Glutamatergic neuron (in vitro differentiated cells): Measurements from ENCODE around the gene E2F6. TPM values are rescaled to one million over a fixed set of nuclear protein-coding genes. Genes with fewer than 3 reads are reported as not detected.

ENCODE experiments used
- DNase-seq: peaks from one replicate; pipeline ENCODE4 v3.0.0; 2022
- H3K27ac Mint-ChIP-seq: one replicate; pipeline ENCODE4 v1.8.0; 2020; ENCODE audit warnings: mild to moderate bottlenecking, mixed read lengths, inconsistent platforms; ENCODE audit not compliant: unreplicated experiment
- H3K27me3 Mint-ChIP-seq: one replicate; pipeline ENCODE4 v1.8.0; 2020; ENCODE audit warnings: mild to moderate bottlenecking, moderate library complexity, mixed read lengths, inconsistent platforms; ENCODE audit not compliant: unreplicated experiment
- H3K36me3 Mint-ChIP-seq: one replicate; pipeline ENCODE4 v1.8.0; 2020; ENCODE audit warnings: mild to moderate bottlenecking, mixed read lengths, inconsistent platforms; ENCODE audit not compliant: unreplicated experiment
- H3K4me1 Mint-ChIP-seq: one replicate; pipeline ENCODE4 v1.8.0; 2020; ENCODE audit warnings: mild to moderate bottlenecking, low read depth, mixed read lengths, inconsistent platforms; ENCODE audit not compliant: unreplicated experiment
- H3K4me3 Mint-ChIP-seq: one replicate; pipeline ENCODE4 v1.8.0; 2020; ENCODE audit warnings: mild to moderate bottlenecking, mixed read lengths, inconsistent platforms; ENCODE audit not compliant: unreplicated experiment
- H3K9me3 Mint-ChIP-seq: one replicate; pipeline ENCODE4 v1.8.0; 2020; ENCODE audit warnings: mild to moderate bottlenecking, moderate library complexity, mixed read lengths, inconsistent platforms; ENCODE audit not compliant: unreplicated experiment
- total RNA-seq: library from RNA; stranded (reverse); fragmentation: NEBNext Ultra II Directional; extraction: Animal tissue kit (Norgen Biotek cat#: 25700); gene quantifications from one replicate; pipeline ENCODE4 v1.2.1, GENCODE V29; 2021; ENCODE audit not compliant: unreplicated experiment
- TF ChIP-seq, protein P1 (sequence below): fragments of 200-600 bp; sonication (generic); IDR thresholded peaks from one replicate; pipeline ENCODE4 v1.5.0; 2021; ENCODE audit not compliant: partially characterized antibody, unreplicated experiment

The E2F6 gene
- total RNA-seq, 1 donor from 2014 or later: 22.1 TPM

- H3K27ac Mint-ChIP-seq: no peak overlapping the region
- no peak overlapping the region for H3K4me3 Mint-ChIP-seq
- TF ChIP-seq, protein P1, sequence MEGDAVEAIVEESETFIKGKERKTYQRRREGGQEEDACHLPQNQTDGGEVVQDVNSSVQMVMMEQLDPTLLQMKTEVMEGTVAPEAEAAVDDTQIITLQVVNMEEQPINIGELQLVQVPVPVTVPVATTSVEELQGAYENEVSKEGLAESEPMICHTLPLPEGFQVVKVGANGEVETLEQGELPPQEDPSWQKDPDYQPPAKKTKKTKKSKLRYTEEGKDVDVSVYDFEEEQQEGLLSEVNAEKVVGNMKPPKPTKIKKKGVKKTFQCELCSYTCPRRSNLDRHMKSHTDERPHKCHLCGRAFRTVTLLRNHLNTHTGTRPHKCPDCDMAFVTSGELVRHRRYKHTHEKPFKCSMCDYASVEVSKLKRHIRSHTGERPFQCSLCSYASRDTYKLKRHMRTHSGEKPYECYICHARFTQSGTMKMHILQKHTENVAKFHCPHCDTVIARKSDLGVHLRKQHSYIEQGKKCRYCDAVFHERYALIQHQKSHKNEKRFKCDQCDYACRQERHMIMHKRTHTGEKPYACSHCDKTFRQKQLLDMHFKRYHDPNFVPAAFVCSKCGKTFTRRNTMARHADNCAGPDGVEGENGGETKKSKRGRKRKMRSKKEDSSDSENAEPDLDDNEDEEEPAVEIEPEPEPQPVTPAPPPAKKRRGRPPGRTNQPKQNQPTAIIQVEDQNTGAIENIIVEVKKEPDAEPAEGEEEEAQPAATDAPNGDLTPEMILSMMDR: no peak
- no peaks in the 10 kb centered on the region for H3K36me3 Mint-ChIP-seq
- no peak for DNase-seq
- peaks cover 5% of the 10 kb centered on the region for H3K9me3 Mint-ChIP-seq
- no peaks in the 10 kb centered on the region for H3K27me3 Mint-ChIP-seq
- peaks cover 11% of the 10 kb centered on the region for H3K4me1 Mint-ChIP-seq
Measured at GRCh38 chr2:11414372-11415124, 51.4 kb downstream of the E2F6 start.

DNA sequence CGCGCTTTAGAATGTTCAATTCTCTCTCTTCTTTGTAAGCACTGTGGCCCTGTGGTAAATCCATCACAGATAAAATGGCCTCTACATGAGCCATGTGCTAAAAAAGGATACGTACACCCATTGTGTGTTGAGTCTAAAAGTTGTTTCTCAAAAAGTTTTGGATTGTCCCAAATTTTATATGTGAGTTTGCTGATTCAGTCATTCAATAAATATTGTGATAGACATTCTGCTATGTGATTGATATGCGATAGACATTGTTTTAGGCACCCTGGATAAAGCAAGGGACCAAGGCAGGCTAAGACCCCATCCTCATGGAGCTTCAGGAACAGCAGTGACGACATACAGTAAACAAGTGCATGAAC is 53.5 kb downstream of the E2F6 start:
- Mint-ChIP-seq H3K27me3 (no peaks in the 10 kb centered on the region), H3K36me3 (no peaks in the 10 kb centered on the region), H3K27ac (no peak overlapping the region), H3K4me3 (no peak overlapping the region), H3K4me1 (peaks cover 11% of the 10 kb centered on the region), H3K9me3 (peaks cover 4% of the 10 kb centered on the region)
- TF ChIP-seq, protein P1: no peak
- no peak for DNase-seq

DNA sequence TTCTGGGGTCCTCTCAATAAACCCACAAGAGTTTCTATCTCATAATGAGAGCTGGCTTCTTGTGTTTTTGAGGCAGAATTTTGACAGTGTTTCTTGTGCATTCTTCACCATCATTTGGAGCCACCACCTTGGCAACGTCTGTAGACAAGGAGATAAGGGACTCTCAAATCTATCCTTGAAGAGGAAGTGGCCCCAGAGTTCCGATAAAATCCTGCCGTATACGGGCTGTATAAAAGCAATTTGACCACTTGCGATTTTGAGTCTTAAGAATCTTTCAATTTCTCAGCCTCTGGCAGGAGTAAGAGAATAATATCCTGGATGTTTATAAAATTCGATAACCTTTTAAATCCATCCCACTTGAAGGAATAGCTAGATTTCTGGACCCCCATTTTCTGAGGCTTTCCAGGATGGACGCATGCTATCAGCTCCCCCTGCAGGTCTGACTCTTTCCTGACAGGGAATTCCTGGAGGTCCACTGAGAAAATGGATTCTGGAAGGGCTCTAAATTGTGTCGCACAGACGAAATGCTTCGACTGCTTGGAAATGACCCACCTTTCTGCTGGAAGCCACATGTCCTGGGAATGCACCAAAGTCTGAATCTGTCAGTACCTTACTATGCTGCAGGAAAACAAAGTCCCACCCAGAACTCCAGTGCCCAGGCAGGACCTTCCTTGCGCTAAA is 54.1 kb downstream of the E2F6 start:
- no peak overlapping the region for H3K4me3 Mint-ChIP-seq

GRCh38 chr2:11411244-11411643 is 54.7 kb downstream of the E2F6 start:
- Mint-ChIP-seq H3K36me3 (no peaks in the 10 kb centered on the region), H3K4me3 (no peak overlapping the region), H3K27ac (no peak overlapping the region), H3K4me1 (peaks cover 9% of the 10 kb centered on the region), H3K27me3 (no peaks in the 10 kb centered on the region), H3K9me3 (peaks cover 2% of the 10 kb centered on the region)
- TF ChIP-seq, protein P1: no peak
- DNase-seq: no peak

More for the DNA sequence above, 54.1 kb downstream of the E2F6 start:
- TF ChIP-seq, protein P1: peak; percentile 65
- peak; percentile 52 for DNase-seq
- Mint-ChIP-seq H3K4me1 (peaks cover 11% of the 10 kb centered on the region), H3K27ac (no peak overlapping the region), H3K36me3 (no peaks in the 10 kb centered on the region), H3K9me3 (peaks cover 4% of the 10 kb centered on the region), H3K27me3 (no peaks in the 10 kb centered on the region)

- Mint-ChIP-seq H3K27ac (no peak overlapping the region), H3K36me3 (no peaks in the 10 kb centered on the region), H3K9me3 (no peaks in the 10 kb centered on the region), H3K4me3 (no peak overlapping the region), H3K27me3 (no peaks in the 10 kb centered on the region), H3K4me1 (peaks cover 4% of the 10 kb centered on the region)
- DNase-seq: no peak
- TF ChIP-seq, protein P1: no peak
Measured at GRCh38 chr2:11410101-11410500, 55.9 kb downstream of the E2F6 start.
